DOHH2 (cell line): ENCODE data around the gene KCNQ1.

ENCODE experiments used
- EZH2phosphoT487 ChIP-seq: fragments of 200-600 bp; sonication (generic); IDR thresholded peaks from 2 replicates; pipeline ENCODE4 v1.6.1; 2017; ENCODE audit warnings: borderline replicate concordance, mild to moderate bottlenecking, antibody characterized with exemption, low read length, moderate library complexity, mixed read lengths
- TF ChIP-seq, protein P1 (sequence below): fragments of 200-600 bp; sonication (generic); IDR thresholded peaks from one replicate; pipeline ENCODE4 v1.5.1; 2014; ENCODE audit warnings: antibody characterized with exemption, mild to moderate bottlenecking, low read depth, low read length; ENCODE audit not compliant: poor library complexity, severe bottlenecking

DNA sequence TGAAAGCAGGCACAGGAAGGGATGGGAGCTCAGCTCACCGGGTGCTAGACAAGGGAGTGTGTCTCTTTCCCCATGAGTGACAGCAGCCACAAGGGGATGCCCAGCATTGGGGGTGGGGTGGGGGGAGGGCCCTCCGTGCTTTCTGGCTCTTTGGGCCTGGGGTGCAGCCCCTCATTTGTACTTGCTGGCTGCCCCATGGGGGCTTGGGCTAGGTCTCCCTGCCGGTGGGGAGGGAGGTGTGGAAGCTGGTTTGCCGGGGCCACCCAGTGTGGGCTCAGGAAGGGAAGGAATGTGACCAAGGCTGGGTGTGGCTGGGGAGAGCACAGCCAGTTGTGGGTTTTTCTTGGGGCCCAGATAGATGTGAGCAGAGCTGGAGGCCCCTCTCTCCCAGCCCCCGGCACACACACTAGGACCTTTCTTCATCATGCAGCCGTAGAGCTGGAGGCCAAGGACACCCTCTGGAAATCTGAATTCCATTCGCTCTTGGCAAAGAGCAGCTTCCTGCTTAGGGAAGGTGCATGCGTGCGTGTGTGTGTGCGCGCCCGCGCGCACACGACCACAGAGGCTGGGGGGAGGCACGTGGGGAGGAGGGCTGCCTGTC lies 229.2 kb downstream of the KCNQ1 start:
- TF ChIP-seq, protein P1, sequence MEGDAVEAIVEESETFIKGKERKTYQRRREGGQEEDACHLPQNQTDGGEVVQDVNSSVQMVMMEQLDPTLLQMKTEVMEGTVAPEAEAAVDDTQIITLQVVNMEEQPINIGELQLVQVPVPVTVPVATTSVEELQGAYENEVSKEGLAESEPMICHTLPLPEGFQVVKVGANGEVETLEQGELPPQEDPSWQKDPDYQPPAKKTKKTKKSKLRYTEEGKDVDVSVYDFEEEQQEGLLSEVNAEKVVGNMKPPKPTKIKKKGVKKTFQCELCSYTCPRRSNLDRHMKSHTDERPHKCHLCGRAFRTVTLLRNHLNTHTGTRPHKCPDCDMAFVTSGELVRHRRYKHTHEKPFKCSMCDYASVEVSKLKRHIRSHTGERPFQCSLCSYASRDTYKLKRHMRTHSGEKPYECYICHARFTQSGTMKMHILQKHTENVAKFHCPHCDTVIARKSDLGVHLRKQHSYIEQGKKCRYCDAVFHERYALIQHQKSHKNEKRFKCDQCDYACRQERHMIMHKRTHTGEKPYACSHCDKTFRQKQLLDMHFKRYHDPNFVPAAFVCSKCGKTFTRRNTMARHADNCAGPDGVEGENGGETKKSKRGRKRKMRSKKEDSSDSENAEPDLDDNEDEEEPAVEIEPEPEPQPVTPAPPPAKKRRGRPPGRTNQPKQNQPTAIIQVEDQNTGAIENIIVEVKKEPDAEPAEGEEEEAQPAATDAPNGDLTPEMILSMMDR, result no peak
- no peak for TF ChIP-seq EZH2phosphoT487
